NCI-H748 (cell line): Measurements from ENCODE around the gene DENND6B.
"Not testable (repeated sequence)": the region's sequence is repeated elsewhere in the genome, so short reads cannot be mapped to it uniquely, and the experiment has no call there.

Experiments used
- DNase-seq: peaks from one replicate; lab custom pipeline; 2025; ENCODE audit not compliant: unreplicated experiment; lab: John Stamatoyannopoulos, UW

DENND6B gene

GRCh38 chr22:50273781-50274180 lies 53.0 kb downstream of the DENND6B start:
- DNase-seq: not testable (repeated sequence)

- DNase-seq: not testable (repeated sequence)
Measured at GRCh38 chr22:50273352-50273751, 53.5 kb downstream of the DENND6B start.

DNA sequence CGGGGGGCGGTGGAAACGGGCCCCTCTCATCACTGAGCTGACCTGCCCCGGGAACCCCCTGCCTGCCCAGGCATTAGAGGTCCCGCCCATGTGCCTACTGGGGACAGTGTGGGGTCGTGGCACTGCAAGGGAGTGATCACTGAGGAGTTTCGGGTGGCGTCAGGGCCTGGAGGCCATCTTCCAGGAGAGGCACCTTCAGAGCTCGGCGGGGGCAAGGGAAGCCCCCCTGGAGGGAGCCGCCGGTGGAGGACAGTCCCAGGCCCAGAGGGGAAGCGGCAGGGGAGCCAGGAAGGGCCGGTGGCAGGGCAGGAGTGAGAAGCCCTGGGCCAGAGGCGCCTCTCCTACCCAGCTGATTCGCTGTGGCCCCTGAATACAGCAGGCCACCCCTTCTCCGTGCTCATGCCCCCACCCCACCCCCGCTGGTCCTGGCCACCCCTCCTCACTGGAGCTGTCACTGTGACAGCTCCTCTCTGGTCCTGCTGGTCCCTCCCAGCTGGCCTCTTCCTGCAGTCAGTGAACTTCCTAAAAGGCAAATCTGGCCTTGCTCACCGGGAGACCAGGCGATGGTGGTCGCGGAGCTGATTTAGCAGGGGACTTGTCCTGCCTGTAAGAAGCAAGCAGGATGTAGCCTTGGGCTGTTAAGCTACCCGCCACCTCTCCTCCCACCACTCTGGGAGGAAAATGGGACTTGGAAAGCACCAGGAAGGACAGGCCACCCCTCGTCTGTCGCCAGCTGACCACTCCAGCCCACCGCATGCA lies 54.6 kb downstream of the DENND6B start:
- DNase-seq: peak; percentile 43

DNA sequence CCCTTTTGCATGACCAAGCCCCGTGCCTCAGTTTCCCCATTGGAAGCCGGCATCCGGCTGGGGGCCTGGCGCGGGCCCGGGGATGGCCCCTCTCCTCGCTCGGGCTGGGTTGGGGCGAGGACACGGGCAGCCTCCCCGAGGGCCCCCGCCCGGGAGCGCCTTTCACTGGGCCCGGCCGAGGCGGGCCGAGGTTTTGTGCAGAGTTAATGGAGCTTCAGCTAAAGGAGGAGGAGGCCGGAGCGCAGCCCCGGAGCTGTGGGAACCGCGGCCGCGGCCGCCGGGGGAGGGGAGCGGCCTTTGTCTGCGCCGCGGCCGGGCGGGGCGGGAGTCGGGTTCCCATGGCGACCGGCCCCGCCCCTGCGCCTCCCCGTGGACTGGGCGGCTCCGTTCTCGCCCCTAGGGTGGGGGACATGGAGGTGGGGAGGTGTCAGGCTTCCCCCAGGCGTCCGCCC lies 55.3 kb downstream of the DENND6B start:
- peak; percentile 89 for DNase-seq

GRCh38 chr22:50270666-50271394 lies 56.0 kb downstream of the DENND6B start:
- peak; percentile 66 for DNase-seq

- DNase-seq: peak; percentile 67
Measured at GRCh38 chr22:50269970-50270665, 56.7 kb downstream of the DENND6B start, which contains the start of gene MAPK11. Gene MAPK11 (minus strand): TSS chr22:50270380. CDS start chr22:50270292, 88 bp downstream.

DNA sequence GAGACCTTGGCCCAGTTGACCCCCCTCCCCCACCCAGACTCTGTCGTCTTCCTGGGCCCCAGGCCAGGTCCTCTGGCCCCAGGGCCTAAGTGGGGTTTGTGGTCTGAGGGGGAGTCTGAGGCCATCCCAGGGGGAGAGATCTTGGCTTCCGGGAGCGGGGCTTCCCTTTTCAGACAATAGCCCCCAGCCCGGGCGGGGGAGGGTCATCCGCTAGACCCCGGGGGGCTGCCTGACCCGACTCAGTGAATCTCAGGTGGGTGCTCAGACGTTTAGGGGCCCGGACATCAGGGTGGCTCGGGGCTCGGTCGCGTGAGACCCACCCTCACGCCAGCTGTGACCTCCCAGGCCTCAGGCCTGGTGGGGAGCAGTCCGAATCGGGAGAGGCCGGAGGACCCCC lies 57.2 kb downstream of the DENND6B start:
- no peak for DNase-seq

- DNase-seq: peak; percentile 25
Measured at GRCh38 chr22:50268655-50269113, 58.1 kb downstream of the DENND6B start.

- no peak for DNase-seq
Measured at GRCh38 chr22:50267591-50268390, 59.0 kb downstream of the DENND6B start.

DNA sequence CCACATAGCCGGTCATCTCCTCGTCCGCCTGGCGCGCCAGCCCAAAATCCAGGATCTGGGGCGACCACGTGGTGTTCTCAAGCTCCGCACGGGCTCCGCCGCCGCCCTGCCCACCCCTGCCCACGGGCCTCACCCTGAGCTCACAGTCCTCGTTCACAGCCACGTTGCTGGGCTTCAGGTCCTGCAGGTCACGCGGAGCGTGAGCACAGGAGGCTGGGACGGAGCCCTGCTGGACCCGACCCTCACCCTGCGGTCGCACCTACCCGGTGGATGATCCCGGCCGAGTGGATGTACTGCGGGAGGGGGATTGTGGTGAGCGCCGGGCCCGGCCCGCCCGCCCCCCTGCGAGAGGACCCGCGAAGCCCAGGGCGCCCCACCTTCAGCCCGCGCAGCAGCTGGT lies 59.8 kb downstream of the DENND6B start:
- DNase-seq: no peak

DNA sequence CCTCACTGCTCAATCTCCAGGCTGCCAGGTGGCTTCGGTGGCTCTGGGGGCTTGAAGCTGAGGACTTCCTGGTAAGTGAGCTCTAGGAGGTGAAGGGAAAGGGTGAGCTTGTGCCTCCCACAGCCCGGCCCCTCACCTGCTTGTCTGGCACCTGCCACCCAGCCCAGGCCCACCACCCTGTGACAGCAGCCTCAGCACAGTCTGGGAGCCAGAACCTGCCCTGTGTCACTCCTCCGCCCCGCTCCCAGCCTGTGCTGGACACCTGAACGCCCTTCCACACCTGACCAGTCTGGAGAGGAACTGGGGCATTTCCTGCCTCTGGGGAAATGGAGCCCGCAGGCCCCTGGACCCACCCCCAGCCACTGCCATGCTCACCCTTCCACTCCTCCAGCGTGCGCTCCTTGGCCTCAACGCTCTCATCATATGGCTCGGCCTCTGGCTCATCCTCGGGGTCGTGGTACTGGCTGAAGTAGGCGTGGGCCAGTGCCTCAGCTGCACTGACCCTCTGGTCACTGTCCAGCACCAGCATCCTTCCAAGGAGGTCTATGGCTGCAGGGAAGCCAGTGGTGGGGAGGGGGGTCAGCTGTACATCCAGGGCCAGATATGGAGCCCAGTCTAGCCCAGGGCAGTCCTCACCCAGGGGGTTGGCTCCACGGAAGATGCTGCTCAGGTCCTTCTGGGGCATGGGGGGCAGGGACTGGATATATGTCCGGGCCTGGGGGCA lies 61.7 kb downstream of the DENND6B start:
- DNase-seq: no peak

GRCh38 chr22:50264104-50264745 lies 62.6 kb downstream of the DENND6B start:
- DNase-seq: no peak

- no peak for DNase-seq
Measured at GRCh38 chr22:50262973-50263617, 63.7 kb downstream of the DENND6B start.

- DNase-seq: no peak
Measured at GRCh38 chr22:50262460-50262911, 64.3 kb downstream of the DENND6B start.

DNA sequence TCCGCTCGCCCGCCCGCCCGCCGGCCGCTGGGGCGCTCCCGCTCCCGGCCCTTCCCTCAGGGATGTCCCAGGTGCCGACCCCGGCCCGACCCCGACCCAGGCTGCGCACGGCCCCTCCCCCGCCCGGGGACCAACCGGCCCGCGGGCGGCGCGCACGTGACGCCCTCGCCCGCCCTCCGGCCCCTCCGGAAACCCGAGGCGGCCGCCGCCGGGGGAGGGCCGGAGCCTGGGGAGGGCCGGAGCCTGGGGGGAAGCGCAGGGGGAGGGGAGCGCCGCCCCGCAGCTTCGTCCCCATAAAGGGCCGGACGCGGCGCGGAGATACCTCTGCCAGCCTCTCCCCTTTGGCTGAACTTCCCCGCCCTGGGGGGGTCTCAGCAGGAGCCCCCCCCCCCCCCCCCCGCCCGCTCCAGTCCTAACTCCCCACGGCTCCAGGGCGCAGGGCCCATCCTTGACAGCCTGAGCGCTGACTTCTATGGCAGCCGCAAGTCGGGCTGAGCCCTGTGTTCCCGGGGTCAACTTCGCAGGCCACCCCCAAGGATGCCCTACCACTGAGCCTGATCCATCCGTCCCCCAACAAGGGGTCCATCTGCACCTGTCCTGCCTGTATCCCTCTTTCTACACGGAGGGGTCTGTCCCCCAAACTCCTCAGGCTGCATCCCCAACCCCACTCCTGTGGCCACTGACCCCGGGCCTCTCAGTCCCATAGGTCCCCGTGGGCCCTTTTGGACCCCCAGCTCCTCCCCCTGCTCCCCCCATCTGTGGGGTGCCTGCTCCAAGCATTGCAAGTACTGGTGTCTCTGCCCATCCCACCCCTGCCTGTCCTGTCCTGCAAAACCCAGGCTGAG lies 65.0 kb downstream of the DENND6B start, which contains the start of gene MAPK12:
TSS of gene MAPK12 (minus strand) at position 69 of the 845 bp plus-strand sequence. CDS start 174 bp downstream, outside the sequence.
- DNase-seq: peak; percentile 68

DNA sequence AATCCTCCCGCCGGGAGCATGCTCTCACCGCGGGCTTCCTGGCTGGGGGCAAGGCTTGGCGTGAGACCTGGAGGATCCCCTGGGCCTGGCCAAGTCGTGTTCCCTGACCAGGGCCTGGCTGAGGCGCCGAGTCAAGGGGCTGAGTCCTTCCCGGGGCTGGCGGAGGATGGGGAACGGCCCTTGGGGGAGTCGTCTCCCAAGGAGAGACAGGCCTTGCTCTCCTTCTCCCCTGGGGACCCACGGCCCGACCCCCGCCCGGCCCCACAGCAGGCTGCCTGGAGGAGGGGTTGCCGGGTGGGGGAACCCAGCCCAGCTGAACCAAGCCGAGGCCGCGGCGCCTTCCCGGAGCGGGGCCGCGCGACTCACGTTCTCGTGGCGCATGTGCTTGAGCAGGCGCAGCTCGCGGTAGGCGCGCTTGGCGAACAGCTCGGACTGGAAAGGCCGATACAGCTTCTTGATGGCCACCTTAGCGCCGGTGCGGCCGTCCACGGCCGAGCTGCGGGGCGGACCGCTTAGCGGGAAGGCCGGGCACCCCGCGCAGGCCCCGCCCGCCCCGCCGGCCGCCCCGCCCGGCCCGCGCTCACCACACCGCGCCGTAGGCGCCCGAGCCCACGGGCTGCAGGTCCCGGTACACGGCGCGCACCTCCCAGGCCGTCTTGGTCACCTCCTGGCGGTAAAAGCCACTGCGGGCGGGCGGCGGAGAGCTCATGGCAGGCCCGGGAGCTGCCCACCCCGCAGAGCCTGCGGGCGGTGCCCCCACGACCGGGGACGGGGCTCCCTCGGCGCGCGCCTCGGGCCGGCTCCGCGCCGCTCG lies 65.8 kb downstream of the DENND6B start:
- DNase-seq: peak; percentile 75

- DNase-seq: no peak
Measured at GRCh38 chr22:50260434-50260800, 66.4 kb downstream of the DENND6B start.
